Uterus (tissue), 2 donors: Measurements from ENCODE around the gene ZNF462.

Source experiments
- CTCF ChIP-seq, 4 experiments: fragments of 200-600 bp in 2 of 4; fragments of 450-650 bp in 2 of 4; sonication (generic) in 2 of 4; IDR thresholded peaks; one replicate each; pipeline ENCODE4 v1.5.1; 2016 to 2019; ENCODE audit warnings: antibody characterized with exemption in 4 of 4, mild to moderate bottlenecking in 2 of 4, moderate library complexity in 1 of 4
- POLR2A ChIP-seq, 2 donors: fragments of 450-650 bp; IDR thresholded peaks; one replicate each; pipeline ENCODE4 v1.6.1; 2016; ENCODE audit warnings: antibody characterized with exemption in 2 of 2, mild to moderate bottlenecking in 1 of 2, moderate library complexity in 1 of 2

- TF ChIP-seq CTCF (IDR thresholded peaks at IDR 0.05) (no peak), POLR2A (IDR thresholded peaks at IDR 0.05) (no peak)
These were observed 56.0 kb downstream of the ZNF462 start for GRCh38 chr9:106918825-106919509.
